Measurements from ENCODE around the gene NTRK1.

GRCh38 chr1:156862997-156863599 lies 2.4 kb downstream of the NTRK1 start:
- TF ChIP-seq CTCF (conservative IDR thresholded peaks at IDR 0.05 in 1 of 2, IDR thresholded peaks at IDR 0.05 in 1 of 2; ENCODE audit: low read depth in 1 of 2, low read length in 2 of 2) (no peak), EZH2 (IDR thresholded peaks at IDR 0.05; ENCODE audit: low read length, missing control alignments) (no peak)
